CD4-positive, alpha-beta T cell treated with Interferon gamma for 1 hour (primary cell): ENCODE results near the gene CST9L.
"Not testable (repeated sequence)": the region's sequence is repeated elsewhere in the genome, so short reads cannot be mapped to it uniquely, and the experiment has no call there.

Experiments
- DNase-seq: peaks from one replicate; pipeline ENCODE4 v3.0.0-alpha.2; 2020

Gene CST9L

GRCh38 chr20:23585808-23586734 is 17.8 kb upstream of the CST9L start:
- no peak for DNase-seq

- no peak for DNase-seq
Measured at GRCh38 chr20:23585449-23585807, 17.1 kb upstream of the CST9L start.

GRCh38 chr20:23584434-23585199 is 16.3 kb upstream of the CST9L start:
- no peak for DNase-seq

GRCh38 chr20:23583526-23583925 is 15.2 kb upstream of the CST9L start:
- DNase-seq: no peak

- DNase-seq: no peak
Measured at GRCh38 chr20:23582293-23582692, 14.0 kb upstream of the CST9L start.

- DNase-seq: not testable (repeated sequence)
Measured at GRCh38 chr20:23581833-23582232, 13.5 kb upstream of the CST9L start.

- DNase-seq: no peak
Measured at GRCh38 chr20:23574977-23575376, 6.7 kb upstream of the CST9L start.

- no peak for DNase-seq
Measured at GRCh38 chr20:23570178-23570760, 2.0 kb upstream of the CST9L start.

GRCh38 chr20:23569570-23569969 is 1.3 kb upstream of the CST9L start:
- DNase-seq: no peak

GRCh38 chr20:23568971-23569330 is 667 bp upstream of the CST9L start:
- no peak for DNase-seq

GRCh38 chr20:23566199-23566932 is 1.9 kb downstream of the CST9L start:
- DNase-seq: no peak

- DNase-seq: no peak
Measured at GRCh38 chr20:23565503-23566045, 2.7 kb downstream of the CST9L start.

- no peak for DNase-seq
Measured at GRCh38 chr20:23564927-23565326, 3.4 kb downstream of the CST9L start.

GRCh38 chr20:23562721-23563342 is 5.5 kb downstream of the CST9L start:
- DNase-seq: no peak

GRCh38 chr20:23554401-23554800 is 13.9 kb downstream of the CST9L start:
- no peak for DNase-seq

- DNase-seq: no peak
Measured at GRCh38 chr20:23551786-23552185, 16.5 kb downstream of the CST9L start.

GRCh38 chr20:23551383-23551782 is 16.9 kb downstream of the CST9L start:
- DNase-seq: no peak

- no peak for DNase-seq
Measured at GRCh38 chr20:23550227-23550626, 18.1 kb downstream of the CST9L start.

GRCh38 chr20:23548408-23548807 is 19.9 kb downstream of the CST9L start:
- no peak for DNase-seq

GRCh38 chr20:23547613-23548012 is 20.7 kb downstream of the CST9L start:
- no peak for DNase-seq

- DNase-seq: no peak
Measured at GRCh38 chr20:23546435-23547144, 21.7 kb downstream of the CST9L start.

GRCh38 chr20:23544133-23544532 is 24.2 kb downstream of the CST9L start:
- no peak for DNase-seq
